GM18909 (cell line): ENCODE results near the gene LIMK1.

Source experiments
- ATAC-seq: cut with Tn5 transposase; IDR thresholded peaks from one replicate; pipeline ENCODE4 v1.9.1; 2021; ENCODE audit warnings: mild to moderate bottlenecking; ENCODE audit not compliant: unreplicated experiment, poor library complexity

LIMK1 gene

GRCh38 chr7:74053589-74054186, 29.9 kb upstream of the LIMK1 start:
- ATAC-seq, result no peak

DNA sequence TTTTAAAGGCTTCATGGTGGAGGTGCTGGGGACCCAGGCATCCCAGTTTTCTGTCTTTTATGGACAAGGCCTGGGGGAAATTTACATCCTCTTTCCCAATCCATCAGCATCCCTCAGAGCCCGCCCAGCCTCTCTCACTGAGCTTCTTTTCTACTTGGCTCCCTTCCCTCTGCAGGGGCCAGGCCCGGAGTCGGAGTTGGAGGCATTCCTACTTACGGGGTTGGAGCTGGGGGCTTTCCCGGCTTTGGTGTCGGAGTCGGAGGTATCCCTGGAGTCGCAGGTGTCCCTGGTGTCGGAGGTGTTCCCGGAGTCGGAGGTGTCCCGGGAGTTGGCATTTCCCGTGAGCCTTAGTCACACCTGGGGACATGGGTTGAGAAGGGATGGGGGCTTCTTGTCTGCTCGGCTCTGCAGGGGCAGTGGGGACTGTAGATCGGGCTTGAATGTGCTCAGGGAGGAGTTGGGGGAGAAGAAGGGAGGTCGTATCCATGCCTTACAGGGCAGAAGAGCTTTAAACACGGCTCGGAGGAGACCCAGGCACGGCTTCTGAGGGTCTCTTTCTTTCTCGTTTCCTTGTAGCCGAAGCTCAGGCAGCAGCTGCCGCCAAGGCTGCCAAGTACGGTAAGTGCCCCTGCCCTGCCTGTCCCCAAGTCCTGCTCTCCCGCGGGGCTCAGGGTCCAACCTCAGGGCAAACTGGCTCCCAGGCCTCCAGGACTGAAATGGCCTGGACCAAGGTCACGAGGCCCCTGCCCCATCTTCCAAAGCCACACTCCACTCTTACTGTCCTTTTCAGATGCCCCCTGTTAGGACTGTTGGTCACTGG, 27.3 kb upstream of the LIMK1 start:
- no peak for ATAC-seq

- no peak for ATAC-seq
Measured at GRCh38 chr7:74057216-74057925, 26.2 kb upstream of the LIMK1 start.

GRCh38 chr7:74057987-74058386, 25.6 kb upstream of the LIMK1 start:
- ATAC-seq, result no peak

DNA sequence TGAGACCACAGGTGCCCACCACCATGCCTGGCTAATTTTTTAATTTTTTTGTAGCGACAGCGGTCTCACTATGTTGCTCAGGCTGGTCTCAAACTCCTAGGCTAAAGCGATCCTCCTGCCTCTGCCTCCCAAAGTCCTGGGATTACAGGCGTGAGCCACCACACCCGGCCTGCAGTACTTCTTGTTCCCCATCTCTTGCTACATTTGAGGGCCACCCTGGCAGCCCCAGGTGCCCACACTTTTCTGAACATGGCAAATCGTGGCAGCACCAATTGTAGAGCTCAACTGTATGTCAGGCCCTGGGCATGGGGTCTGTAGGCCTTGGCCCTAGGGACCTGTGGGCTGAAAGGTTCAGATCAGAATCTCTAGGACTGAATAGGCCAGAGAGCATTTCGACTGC, 25.1 kb upstream of the LIMK1 start:
- no peak for ATAC-seq

DNA sequence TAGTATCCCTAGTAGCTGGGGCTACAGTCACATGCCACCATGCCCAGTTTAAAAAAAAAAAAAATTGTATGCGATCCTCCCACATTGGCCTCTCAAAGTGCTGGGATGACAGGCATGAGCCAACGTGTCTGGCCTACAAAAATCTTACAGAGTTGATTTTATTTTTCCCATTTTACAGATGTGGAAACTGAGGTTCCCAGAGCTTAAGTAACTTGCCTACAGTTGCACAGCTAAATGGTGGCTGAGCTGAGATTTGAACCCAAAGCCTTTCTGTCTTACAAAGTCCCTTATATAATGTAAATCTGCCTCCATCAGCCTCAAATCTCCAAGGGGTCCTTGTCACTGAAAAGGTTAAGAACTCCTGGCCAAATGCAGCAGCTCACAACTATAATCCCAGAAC, 24.6 kb upstream of the LIMK1 start:
- ATAC-seq, result no peak

DNA sequence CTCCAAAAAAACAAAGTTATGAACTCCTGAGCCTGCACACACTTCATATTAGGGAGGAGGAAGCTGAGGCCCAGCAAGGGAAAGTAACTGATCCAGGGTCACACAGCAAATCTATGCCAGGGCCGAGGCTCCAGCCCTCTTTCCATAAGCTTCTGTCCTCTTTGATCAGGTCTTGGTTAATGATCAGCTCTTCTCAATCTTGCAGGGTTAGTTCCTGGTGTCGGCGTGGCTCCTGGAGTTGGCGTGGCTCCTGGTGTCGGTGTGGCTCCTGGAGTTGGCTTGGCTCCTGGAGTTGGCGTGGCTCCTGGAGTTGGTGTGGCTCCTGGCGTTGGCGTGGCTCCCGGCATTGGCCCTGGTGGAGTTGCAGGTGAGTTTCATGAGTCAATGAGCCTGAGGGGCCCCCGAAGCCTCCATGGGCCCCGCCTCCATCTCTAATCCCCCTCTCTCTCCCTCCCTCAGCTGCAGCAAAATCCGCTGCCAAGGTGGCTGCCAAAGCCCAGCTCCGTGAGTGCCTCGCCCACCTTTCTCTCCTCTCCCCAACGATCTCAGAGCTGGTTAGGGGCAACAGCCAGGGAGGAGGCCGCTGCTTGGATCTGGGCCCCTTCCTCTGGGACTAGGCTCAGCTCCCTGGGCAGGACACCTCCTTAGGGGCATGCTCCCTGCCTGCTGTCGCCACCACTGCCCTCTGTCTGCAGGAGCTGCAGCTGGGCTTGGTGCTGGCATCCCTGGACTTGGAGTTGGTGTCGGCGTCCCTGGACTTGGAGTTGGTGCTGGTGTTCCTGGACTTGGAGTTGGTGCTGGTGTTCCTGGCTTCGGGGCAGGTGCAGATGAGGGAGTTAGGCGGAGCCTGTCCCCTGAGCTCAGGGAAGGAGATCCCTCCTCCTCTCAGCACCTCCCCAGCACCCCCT, 23.7 kb upstream of the LIMK1 start:
- no peak for ATAC-seq

- no peak for ATAC-seq
Measured at GRCh38 chr7:74061840-74062539, 21.6 kb upstream of the LIMK1 start.

GRCh38 chr7:74063223-74063641, 20.4 kb upstream of the LIMK1 start:
- ATAC-seq, result no peak

GRCh38 chr7:74063646-74064045, 20.0 kb upstream of the LIMK1 start:
- ATAC-seq, result no peak

- no peak for ATAC-seq
Measured at GRCh38 chr7:74064696-74065095, 18.9 kb upstream of the LIMK1 start.

- no peak for ATAC-seq
Measured at GRCh38 chr7:74066626-74067025, 17.0 kb upstream of the LIMK1 start.

DNA sequence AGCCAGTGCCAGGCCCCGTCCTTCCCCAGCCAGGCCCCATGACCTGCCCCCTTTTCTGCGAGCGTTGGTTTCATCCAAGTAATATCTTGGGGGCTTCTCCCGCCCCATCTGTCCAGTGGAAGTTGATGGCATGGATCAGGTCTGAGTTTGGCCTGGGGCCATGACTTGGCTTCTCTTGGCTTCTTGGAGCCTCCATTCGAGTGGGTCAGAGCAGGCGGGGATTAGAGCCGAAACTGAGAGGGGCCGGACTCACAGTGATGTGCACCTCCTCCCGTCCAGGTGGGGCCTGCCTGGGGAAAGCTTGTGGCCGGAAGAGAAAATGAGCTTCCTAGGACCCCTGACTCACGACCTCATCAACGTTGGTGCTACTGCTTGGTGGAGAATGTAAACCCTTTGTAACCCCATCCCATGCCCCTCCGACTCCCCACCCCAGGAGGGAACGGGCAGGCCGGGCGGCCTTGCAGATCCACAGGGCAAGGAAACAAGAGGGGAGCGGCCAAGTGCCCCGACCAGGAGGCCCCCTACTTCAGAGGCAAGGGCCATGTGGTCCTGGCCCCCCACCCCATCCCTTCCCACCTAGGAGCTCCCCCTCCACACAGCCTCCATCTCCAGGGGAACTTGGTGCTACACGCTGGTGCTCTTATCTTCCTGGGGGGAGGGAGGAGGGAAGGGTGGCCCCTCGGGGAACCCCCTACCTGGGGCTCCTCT, 15.1 kb upstream of the LIMK1 start:
- ATAC-seq, result no peak

- ATAC-seq, result no peak
Measured at GRCh38 chr7:74069086-74069541, 14.5 kb upstream of the LIMK1 start.

GRCh38 chr7:74069790-74070618, 13.6 kb upstream of the LIMK1 start:
- no peak for ATAC-seq

- no peak for ATAC-seq
Measured at GRCh38 chr7:74070619-74070921, 13.0 kb upstream of the LIMK1 start.

GRCh38 chr7:74071121-74071520, 12.5 kb upstream of the LIMK1 start:
- no peak for ATAC-seq

DNA sequence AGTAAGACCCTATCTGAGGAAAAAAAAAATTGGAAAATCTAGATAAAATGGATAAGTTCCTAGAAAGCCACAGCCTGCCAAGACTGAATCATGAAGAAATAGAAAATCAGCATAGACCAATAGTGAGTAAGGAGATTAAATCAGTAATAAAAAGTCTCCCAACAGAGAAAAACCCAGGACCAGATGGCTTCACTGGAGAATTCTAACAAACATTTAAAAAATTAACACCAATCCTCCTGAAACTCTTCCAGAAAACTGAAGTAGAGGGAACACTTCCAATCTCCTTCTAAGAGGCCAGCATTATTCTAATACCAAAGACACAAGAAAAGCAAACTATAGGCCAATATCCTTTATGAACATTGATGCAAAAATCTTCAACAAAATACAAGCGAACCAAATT, 8.8 kb upstream of the LIMK1 start:
- no peak for ATAC-seq
